Endodermal cell (in vitro differentiated cells): ENCODE measurements around the gene LTBP2. TPM values are rescaled to one million over a fixed set of nuclear protein-coding genes. Genes with fewer than 3 reads are reported as not detected.

Source experiments
- DNase-seq: peaks from one replicate; pipeline ENCODE4 v3.0.0-alpha.2; 2017
- H3K27ac ChIP-seq: 2 replicates; pipeline ENCODE4 v1.5.1; 2013; ENCODE audit warnings: mild to moderate bottlenecking, low read depth, low read length, moderate library complexity
- H3K27me3 ChIP-seq: 2 replicates; pipeline ENCODE4 v1.6.1; 2013; ENCODE audit warnings: mild to moderate bottlenecking, low read length, moderate library complexity; ENCODE audit not compliant: insufficient read depth, control insufficient read depth, poor library complexity, severe bottlenecking
- H3K36me3 ChIP-seq: 2 replicates; pipeline ENCODE4 v1.7.0; 2013; ENCODE audit warnings: mild to moderate bottlenecking, low read length, moderate library complexity; ENCODE audit not compliant: control insufficient read depth, insufficient read depth
- H3K4me1 ChIP-seq: one replicate; pipeline ENCODE4 v1.7.0; 2013; ENCODE audit warnings: low read length; ENCODE audit not compliant: control insufficient read depth, insufficient read depth
- H3K4me3 ChIP-seq: 2 replicates; pipeline ENCODE4 v1.5.1; 2013; ENCODE audit warnings: mild to moderate bottlenecking, low read length, moderate library complexity
- H3K9ac ChIP-seq: 2 replicates; pipeline ENCODE4 v1.6.1; 2013; ENCODE audit warnings: mild to moderate bottlenecking, low read length, moderate library complexity; ENCODE audit not compliant: poor library complexity, severe bottlenecking; ENCODE audit errors: extremely low read depth
- H3K9me3 ChIP-seq: 2 replicates; pipeline ENCODE4 v1.6.1; 2013; ENCODE audit warnings: mild to moderate bottlenecking, low read length, moderate library complexity; ENCODE audit not compliant: control insufficient read depth
- H3K27ac Mint-ChIP-seq: 2 replicates; pipeline ENCODE4 v1.8.0; 2020; ENCODE audit warnings: mixed read lengths
- H3K27me3 Mint-ChIP-seq: 2 replicates; pipeline ENCODE4 v1.8.0; 2021; ENCODE audit warnings: mild to moderate bottlenecking, mixed read lengths; ENCODE audit not compliant: insufficient read depth
- H3K36me3 Mint-ChIP-seq: 2 replicates; pipeline ENCODE4 v1.8.0; 2020; ENCODE audit warnings: low read depth, mixed read lengths
- H3K4me1 Mint-ChIP-seq: 2 replicates; pipeline ENCODE4 v1.8.0; 2020; ENCODE audit warnings: mixed read lengths
- H3K4me3 Mint-ChIP-seq: 2 replicates; pipeline ENCODE4 v1.8.0; 2020; ENCODE audit warnings: mild to moderate bottlenecking, moderate library complexity, mixed read lengths
- H3K9me3 Mint-ChIP-seq: 2 replicates; pipeline ENCODE4 v1.8.0; 2020; ENCODE audit warnings: mild to moderate bottlenecking, mixed read lengths
- WGBS, 2 experiments: methylation state at CpG; one replicate each; pipeline versions ENCODE4 v1.1.5 to v1.1.7; 2013; ENCODE audit warnings: missing lambda C conversion rate in 2 of 2, mixed read lengths in 1 of 2; ENCODE audit not compliant: insufficient coverage in 1 of 2, insufficient read length in 1 of 2; 5-methylcytosine and 5-hydroxymethylcytosine counted together
- total RNA-seq, 2 donors: library from RNA; stranded (reverse); fragmentation: NEBNext Ultra II Directional in 1 of 2; extraction: Animal tissue kit (Norgen Biotek cat#: 25700) in 1 of 2; gene quantifications; 2 replicates in 1 of 2; 3 replicates in 1 of 2; pipeline ENCODE4 v1.2.1, GENCODE V29; 2021
- TF ChIP-seq, protein P1 (sequence below): fragments of 200-600 bp; sonication (generic); conservative IDR thresholded peaks from 2 replicates; pipeline ENCODE4 v1.5.0; 2021; ENCODE audit warnings: antibody characterized with exemption, mild to moderate bottlenecking

Gene LTBP2
- total RNA-seq, 2 donors from 2014 or later, result 1.7 to 2.9 TPM

DNA sequence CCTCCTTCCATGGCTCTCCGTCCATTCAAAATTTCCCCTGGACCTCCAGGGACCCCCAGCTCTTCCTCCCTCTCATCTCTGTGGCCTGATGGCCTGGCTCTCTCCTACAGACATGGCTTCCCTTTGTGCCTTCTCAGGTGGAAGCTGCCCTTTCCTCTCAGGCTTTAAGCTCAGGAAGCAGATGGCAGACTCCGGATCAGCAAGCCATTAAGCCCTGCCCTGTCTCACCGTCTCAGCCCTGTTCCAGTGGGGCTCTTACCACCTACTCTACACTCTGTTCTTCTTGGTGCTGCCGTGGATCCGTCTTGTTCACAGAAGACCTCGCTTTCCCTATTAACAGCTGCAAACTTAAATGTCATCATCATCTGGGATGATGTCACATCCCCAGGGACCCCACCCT, 152.1 kb downstream of the LTBP2 start:
- no peaks in the 10 kb centered on the region for H3K27me3 ChIP-seq
- no peak overlapping the region for H3K4me3 ChIP-seq
- no peak overlapping the region for H3K9ac ChIP-seq
- no peaks in the 10 kb centered on the region for H3K36me3 ChIP-seq
- Mint-ChIP-seq H3K27me3 (peaks cover 5% of the 10 kb centered on the region), H3K36me3 (peaks cover 8% of the 10 kb centered on the region), H3K4me1 (peaks cover 7% of the 10 kb centered on the region), H3K27ac (no peak overlapping the region), H3K4me3 (no peak overlapping the region), H3K9me3 (peaks cover 14% of the 10 kb centered on the region)
- 95 to 100% methylated on average over 4 to 6 of the region's 6 CpGs for WGBS, 2 experiments
- H3K27ac ChIP-seq, result no peak overlapping the region
- H3K4me1 ChIP-seq, result no peaks in the 10 kb centered on the region
- peak; percentile 36 for DNase-seq
- TF ChIP-seq, protein P1, sequence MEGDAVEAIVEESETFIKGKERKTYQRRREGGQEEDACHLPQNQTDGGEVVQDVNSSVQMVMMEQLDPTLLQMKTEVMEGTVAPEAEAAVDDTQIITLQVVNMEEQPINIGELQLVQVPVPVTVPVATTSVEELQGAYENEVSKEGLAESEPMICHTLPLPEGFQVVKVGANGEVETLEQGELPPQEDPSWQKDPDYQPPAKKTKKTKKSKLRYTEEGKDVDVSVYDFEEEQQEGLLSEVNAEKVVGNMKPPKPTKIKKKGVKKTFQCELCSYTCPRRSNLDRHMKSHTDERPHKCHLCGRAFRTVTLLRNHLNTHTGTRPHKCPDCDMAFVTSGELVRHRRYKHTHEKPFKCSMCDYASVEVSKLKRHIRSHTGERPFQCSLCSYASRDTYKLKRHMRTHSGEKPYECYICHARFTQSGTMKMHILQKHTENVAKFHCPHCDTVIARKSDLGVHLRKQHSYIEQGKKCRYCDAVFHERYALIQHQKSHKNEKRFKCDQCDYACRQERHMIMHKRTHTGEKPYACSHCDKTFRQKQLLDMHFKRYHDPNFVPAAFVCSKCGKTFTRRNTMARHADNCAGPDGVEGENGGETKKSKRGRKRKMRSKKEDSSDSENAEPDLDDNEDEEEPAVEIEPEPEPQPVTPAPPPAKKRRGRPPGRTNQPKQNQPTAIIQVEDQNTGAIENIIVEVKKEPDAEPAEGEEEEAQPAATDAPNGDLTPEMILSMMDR, result no peak
- H3K9me3 ChIP-seq, result peaks cover 8% of the 10 kb centered on the region

DNA sequence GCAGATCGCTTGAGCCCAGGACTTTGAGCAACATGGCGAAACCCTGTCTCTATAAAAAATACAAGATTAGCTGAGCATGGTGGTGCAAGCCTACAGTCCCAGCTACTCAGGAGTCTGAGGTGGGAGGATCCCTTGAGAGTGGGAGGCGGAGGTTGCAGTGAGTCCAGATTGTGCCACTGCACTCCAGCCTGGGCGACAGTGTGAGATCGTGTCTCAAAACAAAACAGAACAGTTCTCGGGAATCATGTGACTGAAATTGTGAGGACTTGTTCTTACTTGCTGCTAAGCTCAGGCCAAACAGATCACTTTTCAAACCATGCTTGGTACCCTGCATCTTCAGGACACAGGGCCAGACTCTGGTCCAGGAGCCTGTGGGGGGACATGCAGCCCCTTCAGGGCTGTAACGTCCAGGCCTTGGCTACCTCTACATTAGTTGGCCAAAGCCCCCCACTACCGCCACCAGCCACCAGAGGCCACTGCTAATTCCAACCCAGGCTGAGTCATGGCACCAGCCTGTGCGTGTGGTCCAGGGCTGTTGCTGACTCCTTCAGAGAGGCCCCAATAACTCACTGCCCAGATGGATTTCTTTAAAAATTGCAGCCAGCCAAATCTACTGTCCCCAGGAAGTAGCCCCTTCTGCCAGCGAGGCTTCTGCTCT, 152.6 kb downstream of the LTBP2 start:
- Histone ChIP-seq H3K9me3 (peaks cover 13% of the 10 kb centered on the region), H3K27me3 (no peaks in the 10 kb centered on the region), H3K4me1 (no peaks in the 10 kb centered on the region), H3K36me3 (no peaks in the 10 kb centered on the region), H3K9ac (no peak overlapping the region), H3K27ac (no peak overlapping the region), H3K4me3 (no peak overlapping the region)
- no peak overlapping the region for H3K4me3 Mint-ChIP-seq
- H3K27ac Mint-ChIP-seq, result no peak overlapping the region
- peaks cover 7% of the 10 kb centered on the region for H3K4me1 Mint-ChIP-seq
- TF ChIP-seq, protein P1, result peak; percentile 82
- DNase-seq, result peak; percentile 93
- 85 to 87% methylated on average over 6 to 10 of the region's 10 CpGs for WGBS, 2 experiments
- H3K36me3 Mint-ChIP-seq, result peaks cover 13% of the 10 kb centered on the region
- H3K27me3 Mint-ChIP-seq, result peaks cover 5% of the 10 kb centered on the region
- H3K9me3 Mint-ChIP-seq, result peaks cover 19% of the 10 kb centered on the region

DNA sequence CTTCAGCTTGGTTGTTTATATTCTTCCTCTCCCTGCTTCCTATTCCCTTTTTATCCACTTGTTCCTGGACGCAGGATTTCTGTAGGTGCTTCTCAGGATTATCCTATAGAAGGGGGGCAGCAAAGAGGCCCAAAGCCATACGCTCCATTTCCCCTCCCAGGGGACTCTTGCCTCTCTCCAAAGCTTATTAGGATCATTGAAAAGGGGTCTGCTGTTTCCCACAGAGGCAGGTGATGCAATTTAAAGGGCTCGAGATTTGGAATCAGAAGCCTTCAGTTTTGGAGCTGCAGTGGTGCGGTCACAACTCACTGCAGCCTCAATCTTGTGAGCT, 154.5 kb downstream of the LTBP2 start:
- Histone ChIP-seq H3K9ac (no peak overlapping the region), H3K36me3 (no peaks in the 10 kb centered on the region), H3K27me3 (no peaks in the 10 kb centered on the region), H3K4me3 (no peak overlapping the region), H3K9me3 (peaks cover 29% of the 10 kb centered on the region), H3K4me1 (no peaks in the 10 kb centered on the region), H3K27ac (no peak overlapping the region)
- TF ChIP-seq, protein P1, result no peak
- Mint-ChIP-seq H3K27me3 (peaks cover 2% of the 10 kb centered on the region), H3K36me3 (peaks cover 25% of the 10 kb centered on the region), H3K27ac (no peak overlapping the region), H3K4me3 (no peak overlapping the region), H3K9me3 (peaks cover 35% of the 10 kb centered on the region), H3K4me1 (peaks cover 7% of the 10 kb centered on the region)
- peak; percentile 23 for DNase-seq
- WGBS, 2 experiments, result 91 to 94% methylated on average over 2 to 4 of the region's 4 CpGs
